Mammary epithelial cell (primary cell): ENCODE measurements around the gene SP100.

Source experiments
- EZH2 ChIP-seq: IDR thresholded peaks from 2 replicates; pipeline ENCODE4 v1.6.1; 2012; ENCODE audit warnings: low read length, inconsistent platforms, borderline replicate concordance
- TF ChIP-seq, protein P1 (sequence below), 2 donors: IDR thresholded peaks in 1 of 2; conservative IDR thresholded peaks in 1 of 2; 2 replicates each; pipeline ENCODE4 v1.5.1; 2011 to 2012; ENCODE audit warnings: inconsistent platforms in 2 of 2, low read length in 2 of 2, mild to moderate bottlenecking in 2 of 2, control low read depth in 1 of 2, low read depth in 1 of 2; ENCODE audit not compliant: insufficient read depth in 1 of 2; ENCODE audit errors: extremely low read depth in 1 of 2

DNA sequence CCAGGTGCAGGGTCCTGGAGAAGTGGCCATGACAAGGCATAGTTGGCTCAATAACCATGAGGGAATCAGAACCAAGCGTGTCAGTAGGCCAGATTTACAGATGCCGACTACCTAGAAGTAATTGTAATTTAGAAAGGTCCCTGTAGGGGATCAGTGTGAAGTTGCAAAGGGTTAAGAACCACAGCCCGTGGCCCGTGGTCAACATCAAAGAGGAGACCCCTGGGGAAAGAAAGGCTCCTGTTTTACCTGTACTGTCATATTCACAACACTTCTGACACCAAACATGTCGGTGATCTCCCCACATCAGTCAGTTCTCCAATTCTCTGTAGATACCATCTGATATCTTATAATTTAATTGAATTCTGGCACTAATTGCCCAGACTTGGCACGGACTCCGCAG, 31.0 kb downstream of the SP100 start:
- TF ChIP-seq, protein P1, sequence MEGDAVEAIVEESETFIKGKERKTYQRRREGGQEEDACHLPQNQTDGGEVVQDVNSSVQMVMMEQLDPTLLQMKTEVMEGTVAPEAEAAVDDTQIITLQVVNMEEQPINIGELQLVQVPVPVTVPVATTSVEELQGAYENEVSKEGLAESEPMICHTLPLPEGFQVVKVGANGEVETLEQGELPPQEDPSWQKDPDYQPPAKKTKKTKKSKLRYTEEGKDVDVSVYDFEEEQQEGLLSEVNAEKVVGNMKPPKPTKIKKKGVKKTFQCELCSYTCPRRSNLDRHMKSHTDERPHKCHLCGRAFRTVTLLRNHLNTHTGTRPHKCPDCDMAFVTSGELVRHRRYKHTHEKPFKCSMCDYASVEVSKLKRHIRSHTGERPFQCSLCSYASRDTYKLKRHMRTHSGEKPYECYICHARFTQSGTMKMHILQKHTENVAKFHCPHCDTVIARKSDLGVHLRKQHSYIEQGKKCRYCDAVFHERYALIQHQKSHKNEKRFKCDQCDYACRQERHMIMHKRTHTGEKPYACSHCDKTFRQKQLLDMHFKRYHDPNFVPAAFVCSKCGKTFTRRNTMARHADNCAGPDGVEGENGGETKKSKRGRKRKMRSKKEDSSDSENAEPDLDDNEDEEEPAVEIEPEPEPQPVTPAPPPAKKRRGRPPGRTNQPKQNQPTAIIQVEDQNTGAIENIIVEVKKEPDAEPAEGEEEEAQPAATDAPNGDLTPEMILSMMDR (conservative IDR thresholded peaks at IDR 0.05 in 1 of 2, IDR thresholded peaks at IDR 0.05 in 1 of 2; ENCODE audit: extremely low read depth in 1 of 2, insufficient read depth in 1 of 2, low read depth in 1 of 2, low read length in 2 of 2), result no peak
- no peak for TF ChIP-seq EZH2
